GM23248 (cell line): ENCODE results near the gene TBC1D14. TPM values are rescaled to one million over a fixed set of nuclear protein-coding genes. Genes with fewer than 3 reads are reported as not detected.

Experiments
- DNase-seq: peaks from one replicate; pipeline ENCODE4 v3.0.0-alpha.2; 2015
- H2AFZ ChIP-seq: fragments of 200-600 bp; sonication (generic); 2 replicates; pipeline ENCODE4 v1.6.1; 2016; ENCODE audit warnings: antibody characterized with exemption
- H3F3A ChIP-seq: fragments of 200-600 bp; sonication (generic); 2 replicates; pipeline ENCODE4 v1.6.1; 2016; ENCODE audit warnings: mild to moderate bottlenecking, antibody characterized with exemption, mixed run types; ENCODE audit not compliant: insufficient read depth
- H3K27ac ChIP-seq: fragments of 200-600 bp; sonication (generic); 2 replicates; pipeline ENCODE4 v1.5.1; 2016; ENCODE audit warnings: mild to moderate bottlenecking
- H3K27me3 ChIP-seq: fragments of 200-600 bp; sonication (generic); replicated peaks from 2 replicates; pipeline ENCODE4 v1.6.1; 2016; ENCODE audit warnings: mild to moderate bottlenecking; ENCODE audit not compliant: insufficient read depth
- H3K36me3 ChIP-seq: fragments of 200-600 bp; sonication (generic); 2 replicates; pipeline ENCODE4 v1.6.1; 2016; ENCODE audit warnings: low read depth, mild to moderate bottlenecking
- H3K4me1 ChIP-seq: fragments of 200-600 bp; sonication (generic); 2 replicates; pipeline ENCODE4 v1.6.1; 2016; ENCODE audit warnings: mild to moderate bottlenecking; ENCODE audit not compliant: insufficient read depth
- H3K4me2 ChIP-seq: fragments of 200-600 bp; sonication (generic); one replicate; pipeline ENCODE4 v1.6.1; 2016; ENCODE audit warnings: mild to moderate bottlenecking; ENCODE audit not compliant: unreplicated experiment
- H3K4me3 ChIP-seq: fragments of 200-600 bp; sonication (generic); 2 replicates; pipeline ENCODE4 v1.5.1; 2016; ENCODE audit warnings: mild to moderate bottlenecking
- H3K79me2 ChIP-seq: fragments of 200-600 bp; sonication (generic); 2 replicates; pipeline ENCODE4 v1.6.1; 2016; ENCODE audit warnings: mild to moderate bottlenecking; ENCODE audit not compliant: insufficient read depth
- H3K9ac ChIP-seq: fragments of 200-600 bp; sonication (generic); 2 replicates; pipeline ENCODE4 v1.6.1; 2016; ENCODE audit warnings: mild to moderate bottlenecking
- H3K9me2 ChIP-seq: fragments of 200-600 bp; sonication (generic); 2 replicates; pipeline ENCODE4 v1.6.1; 2016; ENCODE audit warnings: mixed run types, mild to moderate bottlenecking, moderate library complexity; ENCODE audit not compliant: insufficient read depth
- H3K9me3 ChIP-seq: fragments of 200-600 bp; sonication (generic); one replicate; pipeline ENCODE4 v1.6.1; 2017; ENCODE audit warnings: low read depth
- H4K20me1 ChIP-seq: fragments of 200-600 bp; sonication (generic); 2 replicates; pipeline ENCODE4 v1.6.0; 2016; ENCODE audit not compliant: insufficient read depth
- EZH2 ChIP-seq: fragments of 200-600 bp; sonication (generic); IDR thresholded peaks from 2 replicates; pipeline ENCODE4 v1.6.1; 2018; ENCODE audit warnings: antibody characterized with exemption, mild to moderate bottlenecking; ENCODE audit not compliant: insufficient read depth, poor library complexity, severe bottlenecking
- EZH2phosphoT487 ChIP-seq: fragments of 200-600 bp; sonication (generic); IDR thresholded peaks from 2 replicates; pipeline ENCODE4 v1.6.1; 2018; ENCODE audit warnings: antibody characterized with exemption, moderate library complexity, mild to moderate bottlenecking, low read depth; ENCODE audit not compliant: insufficient read depth
- WGBS, 2 experiments: methylation state at CpG; one replicate each; pipeline ENCODE4 v1.1.6; 2015 to 2017; ENCODE audit warnings: low lambda C conversion rate in 2 of 2, low coverage in 1 of 2; ENCODE audit errors: missing lambda C conversion rate in 2 of 2; 5-methylcytosine and 5-hydroxymethylcytosine counted together
- in situ Hi-C: fragments of 300-500 bp; cut with MboI; formaldehyde crosslinking; loops from 2 replicates; pipeline ENCODE4 v1.15.0; 2020
- polyA plus RNA-seq: library from polyadenylated mRNA; unstranded; fragments of >200 nt; fragmentation: Nextera tagmentation; extraction: Ambion mirVana; gene quantifications from 2 replicates; pipeline ENCODE4 v1.2.1, GENCODE V29; 2016
- total RNA-seq: library from RNA; depleted of rRNA; stranded (reverse); fragments of >200 nt; shearing (Covaris generic); gene quantifications from 2 replicates; pipeline ENCODE4 v1.2.3, GENCODE V29; 2014

TBC1D14 gene
- total and polyA plus RNA-seq, 2 experiments from 2014 or later = 20.4 to 39.1 TPM

DNA sequence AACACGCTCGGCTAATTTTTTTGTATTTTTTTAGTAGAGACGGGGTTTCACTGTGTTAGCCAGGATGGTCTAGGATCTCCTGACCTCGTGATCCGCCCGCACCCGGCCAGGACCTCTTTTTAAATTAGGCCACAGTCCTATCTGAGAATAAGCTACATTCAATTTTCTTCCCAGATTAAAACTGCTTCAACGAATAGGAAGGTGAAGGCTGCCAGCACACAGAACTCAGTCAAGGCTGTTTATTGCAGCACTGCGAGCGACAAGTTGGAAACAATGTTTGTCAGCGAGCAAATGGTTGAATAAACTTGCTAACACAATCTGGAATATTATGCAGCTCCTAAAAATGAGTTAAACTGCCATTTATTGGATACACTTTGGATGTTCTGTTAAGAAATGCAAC is 156.4 kb downstream of the TBC1D14 start:
- Histone ChIP-seq H3K36me3 (peaks cover 29% of the 10 kb centered on the region), H3K4me1 (peaks cover 10% of the 10 kb centered on the region), H3K4me3 (peak overlapping the region; percentile 85; the same call in 1 of the 2 replicates), H3K9me3 (no peaks in the 10 kb centered on the region), H3K4me2 (peak overlapping the region; percentile 90), H4K20me1 (no peaks in the 10 kb centered on the region; the same call in 1 of the 2 replicates), H3K27ac (no peak overlapping the region), H3K27me3 (no peaks in the 10 kb centered on the region), H3K9ac (peak overlapping the region; percentile 88; the same call in 1 of the 2 replicates), H3K79me2 (peaks cover 60% of the 10 kb centered on the region), H3K9me2 (no peaks in the 10 kb centered on the region), H2AFZ (no peak overlapping the region), H3F3A (peaks cover 10% of the 10 kb centered on the region; the same call in 1 of the 2 replicates)
- 85 to 88% methylated on average over 11 of the region's 11 CpGs for WGBS, 2 experiments
- in situ Hi-C loops = no loop called here
- no peak for DNase-seq
- TF ChIP-seq EZH2 = no peak

DNA sequence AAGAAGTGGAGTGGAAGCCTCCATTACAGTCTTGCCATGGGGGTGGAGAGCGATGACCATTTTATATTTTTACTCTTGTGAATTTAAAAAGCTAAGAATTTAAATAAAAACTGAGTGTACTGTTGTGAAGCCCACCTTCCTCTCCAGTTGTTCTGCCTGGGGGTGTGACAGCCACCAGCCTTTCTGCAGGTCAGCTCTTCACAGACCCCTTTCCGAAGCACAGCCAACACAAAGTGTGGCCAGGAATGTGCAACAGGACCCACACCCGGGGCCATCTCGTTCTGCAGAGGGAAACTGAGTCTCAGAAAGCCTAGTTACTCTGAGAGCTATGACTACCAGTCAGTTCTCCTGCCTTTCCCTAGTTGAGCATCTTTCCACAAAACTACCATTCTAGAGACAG is 156.9 kb downstream of the TBC1D14 start:
- H3K4me2 ChIP-seq = peak overlapping the region; percentile 90
- H3K4me1 ChIP-seq = peaks cover 10% of the 10 kb centered on the region
- H3K9me2 ChIP-seq = no peaks in the 10 kb centered on the region
- H3K4me3 ChIP-seq = peak overlapping the region; percentile 85
- peak overlapping the region; percentile 88 for H3K9ac ChIP-seq
- in situ Hi-C loops = no loop called here
- H2AFZ ChIP-seq = no peak overlapping the region
- no peaks in the 10 kb centered on the region for H3K27me3 ChIP-seq
- 0 out of 2 replicates have a peak overlapping the region, but pooled peaks have one; percentile 67 for H3K27ac ChIP-seq
- H3K36me3 ChIP-seq = peaks cover 24% of the 10 kb centered on the region
- H4K20me1 ChIP-seq = no peaks in the 10 kb centered on the region; the same call in 1 of the 2 replicates
- WGBS, 2 experiments = 60 to 68% methylated on average over 4 of the region's 4 CpGs
- DNase-seq = no peak
- H3F3A ChIP-seq = 0 out of 2 replicates have a peak, but pooled peaks cover 6% of the 10 kb centered on the region
- peaks cover 60% of the 10 kb centered on the region for H3K79me2 ChIP-seq
- no peaks in the 10 kb centered on the region for H3K9me3 ChIP-seq
- TF ChIP-seq EZH2phosphoT487 = no peak
- no peak for TF ChIP-seq EZH2

DNA sequence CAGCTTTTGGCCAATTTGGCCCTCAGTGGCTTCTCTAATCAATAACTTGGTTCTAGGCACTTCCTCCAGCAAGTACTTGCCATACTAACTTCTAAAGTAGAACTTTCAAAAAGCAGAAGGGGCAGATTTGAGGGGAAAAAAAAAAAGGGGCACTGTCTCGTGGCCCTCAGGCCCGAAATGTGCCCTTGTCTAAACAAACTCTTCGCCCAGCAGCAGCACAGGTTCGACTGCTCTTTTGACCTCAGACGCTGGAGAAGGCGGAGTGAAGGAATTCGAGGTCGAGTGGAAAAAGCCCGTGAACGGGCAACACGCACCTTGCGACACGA is 157.5 kb downstream of the TBC1D14 start:
- peak overlapping the region; percentile 70; the same call in 1 of the 2 replicates for H2AFZ ChIP-seq
- no peaks in the 10 kb centered on the region for H3K9me3 ChIP-seq
- peaks cover 55% of the 10 kb centered on the region for H3K79me2 ChIP-seq
- H3K36me3 ChIP-seq = peaks cover 18% of the 10 kb centered on the region
- peak overlapping the region; percentile 88 for H3K9ac ChIP-seq
- no peaks in the 10 kb centered on the region for H3K9me2 ChIP-seq
- H3K4me1 ChIP-seq = peaks cover 10% of the 10 kb centered on the region
- peak overlapping the region; percentile 90 for H3K4me2 ChIP-seq
- TF ChIP-seq EZH2phosphoT487 (no peak), EZH2 (no peak)
- peak overlapping the region; percentile 67 for H3K27ac ChIP-seq
- DNase-seq = no peak
- peak overlapping the region; percentile 85 for H3K4me3 ChIP-seq
- H3F3A ChIP-seq = 0 out of 2 replicates have a peak, but pooled peaks cover under 1% of the 10 kb centered on the region
- 2 to 5% methylated on average over 13 of the region's 13 CpGs for WGBS, 2 experiments
- H3K27me3 ChIP-seq = no peaks in the 10 kb centered on the region
- no peaks in the 10 kb centered on the region; the same call in 1 of the 2 replicates for H4K20me1 ChIP-seq
- in situ Hi-C loops = no loop called here

DNA sequence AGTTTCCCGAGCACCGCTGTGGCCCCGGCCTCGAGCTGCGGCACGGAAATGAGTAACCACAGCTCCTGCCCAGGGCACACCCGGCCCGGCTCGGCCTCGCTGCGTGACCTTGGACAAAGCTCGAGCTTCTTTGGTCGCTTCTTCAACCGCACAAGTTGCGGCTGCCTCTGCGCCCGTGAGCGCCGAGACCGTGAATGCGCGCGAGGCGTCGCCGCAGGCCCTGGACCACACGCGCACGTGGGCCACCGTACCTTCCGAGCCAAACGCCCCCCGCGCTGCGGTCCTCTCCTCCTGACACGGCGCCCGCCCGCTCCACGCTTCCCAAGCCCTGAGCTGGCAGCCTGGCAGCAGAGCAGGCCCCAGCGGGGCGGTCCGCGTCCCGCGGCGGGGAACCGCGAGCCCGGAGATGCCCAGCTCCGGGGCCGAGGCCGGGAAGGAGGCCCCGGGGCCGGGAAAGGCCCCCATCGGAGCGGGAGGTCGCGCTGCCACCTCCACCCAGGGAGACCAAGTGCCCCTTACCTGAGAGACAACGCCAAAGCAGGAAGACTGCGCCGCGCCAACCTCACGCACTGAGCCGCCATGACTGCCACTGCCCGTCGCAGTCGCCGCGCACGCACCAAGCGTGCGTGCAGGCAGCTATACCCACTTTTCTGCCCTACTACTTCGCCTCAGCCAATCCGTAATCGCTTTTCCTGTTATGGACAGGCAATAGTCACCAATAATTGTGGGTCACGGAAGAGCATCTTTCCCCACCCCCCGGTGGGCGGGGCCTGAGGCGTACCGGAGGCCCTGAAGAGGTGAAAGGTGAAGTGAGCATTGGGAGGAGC is 158.0 kb downstream of the TBC1D14 start, which contains the start of gene GRPEL1:
GRPEL1 (minus strand) TSS at position 613 of the 827 bp plus-strand sequence; CDS start at position 581, 32 bp downstream.
- H3K27ac ChIP-seq = peak within 1 kb of the TSS; percentile 81
- H2AFZ ChIP-seq = peak within 1 kb of the TSS; percentile 92
- WGBS, 2 experiments = 2% methylated on average over 62 to 66 of the region's 81 CpGs
- H3F3A ChIP-seq = no peaks in the 10 kb centered on the region
- no peaks in the 10 kb centered on the region for H3K9me3 ChIP-seq
- H3K4me1 ChIP-seq = peaks cover 10% of the 10 kb centered on the region
- peak within 1 kb of the TSS; percentile 88 for H3K9ac ChIP-seq
- H3K4me2 ChIP-seq = peak within 1 kb of the TSS; percentile 90
- H4K20me1 ChIP-seq = no peaks in the 10 kb centered on the region; the same call in 1 of the 2 replicates
- DNase-seq = peak; percentile 99
- in situ Hi-C loops = no loop called here
- H3K9me2 ChIP-seq = no peaks in the 10 kb centered on the region
- TF ChIP-seq EZH2phosphoT487 (no peak), EZH2 (no peak)
- H3K36me3 ChIP-seq = peaks cover 16% of the 10 kb centered on the region
- peak within 1 kb of the TSS; percentile 85 for H3K4me3 ChIP-seq
- H3K79me2 ChIP-seq = peaks cover 51% of the 10 kb centered on the region
- H3K27me3 ChIP-seq = no peaks in the 10 kb centered on the region
